ENCODE data around the gene SDC4.
A peak's percentile ranks its signal among the peaks of the same experiment; 100 is the strongest.
"Not testable (repeated sequence)": the region's sequence is repeated elsewhere in the genome, so short reads cannot be mapped to it uniquely, and the experiment has no call there.

The SDC4 gene

DNA sequence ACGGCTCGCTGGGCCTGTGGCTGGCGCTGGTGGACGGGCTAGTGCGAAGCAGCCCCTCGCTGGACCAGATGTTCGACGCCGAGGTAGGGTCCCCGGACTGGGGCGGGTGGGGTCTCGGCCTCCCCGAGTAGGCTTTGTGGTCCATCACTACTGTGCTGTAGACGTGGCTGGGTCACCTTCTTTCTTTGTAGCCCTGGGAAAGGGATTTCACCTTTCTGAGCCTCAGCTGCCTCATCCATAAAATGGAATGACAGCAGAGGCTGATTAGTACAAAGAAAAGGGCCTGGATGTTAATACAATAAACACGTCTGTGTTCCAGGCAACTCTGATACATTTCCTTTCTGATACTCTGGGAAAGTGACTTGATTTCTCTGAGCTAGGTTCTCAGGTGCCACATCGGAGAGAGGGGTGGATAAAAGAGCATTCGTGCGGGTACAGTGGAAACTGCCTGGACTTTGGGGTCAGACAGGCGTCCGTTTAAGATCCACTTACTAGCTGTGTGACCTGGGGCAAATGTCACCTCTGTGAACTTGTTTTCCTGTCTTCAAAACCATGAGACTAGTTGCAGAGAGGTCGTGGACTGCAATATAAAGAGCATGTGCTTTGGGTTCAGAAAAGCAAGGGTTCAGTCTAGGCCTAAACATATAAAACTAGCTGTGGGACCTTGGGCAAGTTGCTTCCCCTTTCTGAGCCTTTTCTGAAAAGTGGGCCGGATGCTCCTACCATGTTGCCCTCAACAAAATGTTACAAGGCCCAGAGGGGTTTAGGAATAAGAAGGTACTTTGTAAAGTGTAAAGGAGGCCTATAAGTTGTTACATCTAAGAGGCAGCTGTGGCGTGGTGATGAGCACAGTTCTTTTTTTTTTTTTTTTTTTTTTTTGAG is 15.6 kb upstream of the SDC4 start:
- no peak for DNase-seq (ENCODE audit: low read depth, low spot score)

DNA sequence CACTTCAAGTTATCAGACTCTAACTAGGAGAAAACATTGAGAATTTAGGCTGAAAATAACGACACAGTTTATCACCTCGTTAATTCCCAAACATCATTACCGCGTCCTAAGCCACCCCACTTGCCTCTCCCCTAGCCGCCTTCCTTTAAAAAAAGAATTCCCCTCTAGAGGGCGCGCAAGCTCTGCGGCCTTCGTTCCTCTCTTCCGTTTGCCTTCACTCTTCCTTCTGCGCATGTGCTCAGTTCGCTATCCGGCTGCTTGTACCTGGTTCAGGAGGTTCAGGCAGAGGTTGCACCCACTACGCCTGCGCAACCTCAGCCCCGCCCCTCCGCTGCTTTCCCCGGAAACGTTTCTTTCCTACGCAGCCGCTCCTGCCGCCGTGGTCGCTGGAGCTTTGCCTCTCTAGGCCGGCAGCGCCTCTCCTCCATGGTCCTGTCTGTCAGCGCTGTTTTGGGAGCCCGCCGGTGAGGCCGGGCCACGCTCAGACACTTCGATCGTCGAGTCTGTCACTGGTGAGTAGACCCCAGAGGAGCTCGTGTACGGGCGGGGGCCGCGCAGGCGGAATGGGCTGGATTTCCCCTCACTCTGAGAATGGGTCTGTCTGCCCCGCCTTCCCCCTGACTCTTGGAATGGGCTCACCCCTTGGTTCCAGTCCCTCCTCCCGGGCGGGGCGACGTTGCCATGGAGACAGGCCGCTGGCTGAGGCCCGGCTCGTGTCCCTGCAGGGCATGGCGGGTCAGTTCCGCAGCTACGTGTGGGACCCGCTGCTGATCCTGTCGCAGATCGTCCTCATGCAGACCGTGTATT is 14.8 kb upstream of the SDC4 start, which contains the start of gene SYS1:
SYS1 (plus strand) TSS at position 353 of the 807 bp plus-strand sequence; CDS start at position 729, 376 bp downstream.
- peak; percentile 99 for DNase-seq (ENCODE audit: low read depth, low spot score)

DNA sequence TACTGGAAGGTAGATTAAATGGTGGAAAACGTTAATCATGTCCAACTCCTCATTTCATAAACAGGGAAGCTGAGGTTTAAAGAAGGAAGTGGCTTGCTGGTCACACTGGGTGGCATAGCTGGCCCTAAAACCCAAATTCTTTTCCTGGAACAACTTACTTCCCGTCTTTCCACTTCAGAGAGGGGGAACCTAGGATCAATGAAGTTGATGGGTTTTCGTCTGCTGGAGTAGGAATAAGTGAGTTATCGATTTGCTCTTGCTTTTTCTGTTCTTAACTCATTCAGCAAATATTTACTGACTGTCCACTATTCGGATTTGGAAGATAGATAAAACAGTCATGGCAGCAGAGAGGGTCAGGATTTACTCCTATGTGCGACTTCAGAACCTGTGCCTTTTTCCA is 13.6 kb upstream of the SDC4 start:
- DNase-seq (ENCODE audit: low read depth, low spot score), result no peak

DNA sequence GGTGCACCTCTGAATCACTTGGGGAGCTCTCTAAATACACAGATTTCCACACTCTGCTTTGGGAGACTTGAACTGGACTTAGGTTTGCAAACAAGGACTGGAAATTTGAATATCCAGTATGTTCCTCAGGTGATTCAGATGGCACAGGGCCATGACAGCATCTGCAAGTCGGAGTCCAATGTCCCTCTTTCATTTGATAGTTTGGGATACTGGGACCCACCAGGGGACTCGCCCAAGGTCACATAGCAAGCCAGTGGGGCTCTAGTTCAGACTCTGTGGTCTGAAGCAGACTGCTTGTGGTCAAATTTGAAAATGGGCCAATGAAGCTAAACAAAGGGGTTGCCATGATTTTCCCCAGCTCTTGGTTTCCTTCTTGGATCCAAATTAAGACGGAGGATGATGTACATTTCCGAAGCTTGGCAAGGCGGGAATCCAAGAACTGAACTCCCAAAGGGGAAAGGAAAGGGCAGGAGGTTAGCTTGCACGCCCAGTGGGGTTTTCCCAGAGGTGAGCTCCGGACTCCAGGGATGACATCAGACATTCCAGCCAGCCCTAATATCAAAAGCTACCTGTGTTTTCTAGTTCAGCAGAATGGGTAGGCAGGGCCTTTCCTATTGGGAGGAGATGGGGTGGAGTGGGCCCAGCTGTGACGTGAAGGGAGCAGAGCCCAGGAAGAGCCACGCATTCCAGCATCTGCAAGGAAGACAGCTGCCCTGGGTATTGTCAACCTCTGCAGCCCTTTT is 11.4 kb upstream of the SDC4 start:
- DNase-seq (ENCODE audit: low read depth, low spot score), result peak; percentile 87

GRCh38 chr20:45359069-45359405 is 10.8 kb upstream of the SDC4 start:
- peak; percentile 91 for DNase-seq (ENCODE audit: low read depth, low spot score)

DNA sequence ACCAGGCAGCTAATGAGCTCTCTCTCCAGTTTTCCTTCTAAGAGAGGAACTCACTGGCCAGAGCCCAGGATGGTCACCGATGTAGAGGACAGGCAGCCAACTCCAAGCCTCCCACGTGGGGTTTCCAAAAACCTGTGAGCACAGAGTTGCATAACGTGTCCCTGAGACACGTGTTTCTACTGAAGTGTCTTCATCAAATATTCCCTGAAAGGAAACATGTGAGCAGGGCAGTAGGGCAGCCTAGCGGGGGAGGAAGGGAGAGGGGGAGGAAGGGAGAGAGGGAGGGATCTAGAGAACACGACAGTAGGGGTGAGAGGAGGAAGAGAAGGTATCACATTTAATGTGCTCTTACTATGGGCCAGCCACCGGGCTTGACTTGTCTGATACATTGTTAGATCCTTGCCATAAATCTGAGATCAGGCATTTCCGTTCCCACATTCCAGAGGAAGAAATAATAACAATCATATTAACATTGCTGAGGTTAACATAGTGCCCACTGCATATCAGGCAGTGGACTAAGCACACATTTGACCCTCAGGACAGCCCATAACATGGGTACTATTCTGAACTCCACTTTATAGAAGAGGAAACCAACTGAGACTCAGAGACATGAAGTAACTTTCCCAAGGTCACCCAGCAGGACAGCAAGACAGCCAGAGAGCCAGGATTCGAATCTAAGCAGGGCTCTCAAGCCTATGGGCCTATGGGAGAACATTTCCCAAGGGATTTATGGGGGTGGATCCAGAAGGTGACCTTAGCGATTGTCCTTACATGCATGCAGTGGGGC is 10.3 kb upstream of the SDC4 start:
- peak; percentile 72 for DNase-seq (ENCODE audit: low read depth, low spot score)

DNA sequence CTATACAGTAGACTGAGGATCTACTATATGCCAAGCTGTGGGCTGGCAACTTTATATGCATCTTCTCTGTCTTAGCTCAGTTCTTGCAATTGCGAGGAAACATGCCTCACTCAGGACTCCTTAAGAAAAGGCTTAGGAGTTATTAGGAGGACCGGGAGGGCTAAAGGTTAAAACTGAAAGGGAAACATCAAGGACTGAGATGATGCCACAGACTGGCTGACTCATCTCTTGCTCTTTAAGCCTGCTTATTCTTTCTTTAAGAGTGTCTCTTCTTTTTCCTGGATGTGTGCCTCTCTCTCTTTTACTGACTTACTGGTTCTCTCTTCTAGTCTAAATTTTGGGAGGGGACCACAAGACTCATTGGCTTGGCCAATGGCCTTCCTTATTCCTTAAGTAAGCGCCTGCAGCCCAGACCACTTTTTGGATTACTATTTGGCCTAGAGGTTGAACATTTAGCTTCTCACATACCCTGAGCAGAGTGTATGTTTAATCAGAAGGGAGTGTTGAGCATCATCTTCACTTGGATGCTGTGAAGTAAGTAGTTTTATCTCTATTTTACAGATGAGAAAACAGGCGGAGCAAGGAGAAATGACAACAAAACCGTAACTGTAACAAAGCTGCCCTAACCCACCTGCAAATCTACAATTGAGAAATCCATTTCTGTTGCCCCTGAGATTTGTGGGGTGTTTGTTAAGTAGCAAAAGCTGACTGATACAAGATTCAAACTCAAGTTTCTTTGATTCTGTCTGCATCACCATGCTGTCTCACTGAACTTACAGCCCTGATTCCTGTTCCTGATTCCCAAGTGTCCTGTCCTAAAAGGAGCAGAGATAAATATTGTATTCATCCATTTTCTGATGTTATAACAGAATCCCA is 7.2 kb upstream of the SDC4 start:
- no peak for DNase-seq (ENCODE audit: low read depth, low spot score)

DNA sequence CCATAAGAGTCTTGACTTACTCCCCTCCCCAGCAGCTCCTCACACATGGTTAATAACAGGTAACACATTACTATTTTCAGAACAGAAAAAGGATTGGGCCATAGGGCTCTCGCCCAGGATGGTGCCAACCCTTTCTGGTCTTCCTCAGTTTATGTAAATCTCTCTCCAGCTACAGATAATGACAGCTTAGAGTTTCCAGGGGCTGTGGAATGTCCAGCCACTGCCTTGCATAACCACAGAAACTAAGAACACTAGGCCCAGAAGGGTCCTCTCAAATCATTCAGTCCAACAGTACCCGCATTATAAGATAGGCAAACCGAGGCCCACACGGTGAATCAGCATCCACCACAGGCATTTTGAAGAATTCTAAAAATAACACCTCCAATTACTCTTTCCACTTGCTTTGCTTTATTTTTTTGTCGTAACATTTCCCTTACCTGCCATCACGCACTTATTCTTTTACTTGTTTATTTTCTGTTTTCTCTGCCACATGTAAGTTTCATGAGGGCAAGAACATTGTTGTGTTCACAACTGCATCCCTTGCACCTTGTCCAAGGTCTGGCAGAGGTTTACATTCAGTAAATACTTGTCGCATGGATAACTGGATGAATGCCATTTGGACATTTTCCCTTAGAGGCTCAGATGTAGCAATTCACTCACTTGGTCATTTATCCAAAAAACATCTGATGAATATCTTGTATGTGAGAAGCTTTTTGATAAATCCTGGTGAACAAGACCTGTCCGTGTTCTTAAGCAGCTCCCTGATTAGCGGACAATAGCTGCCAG is 6.4 kb upstream of the SDC4 start:
- peak; percentile 86 for DNase-seq (ENCODE audit: low read depth, low spot score)

DNA sequence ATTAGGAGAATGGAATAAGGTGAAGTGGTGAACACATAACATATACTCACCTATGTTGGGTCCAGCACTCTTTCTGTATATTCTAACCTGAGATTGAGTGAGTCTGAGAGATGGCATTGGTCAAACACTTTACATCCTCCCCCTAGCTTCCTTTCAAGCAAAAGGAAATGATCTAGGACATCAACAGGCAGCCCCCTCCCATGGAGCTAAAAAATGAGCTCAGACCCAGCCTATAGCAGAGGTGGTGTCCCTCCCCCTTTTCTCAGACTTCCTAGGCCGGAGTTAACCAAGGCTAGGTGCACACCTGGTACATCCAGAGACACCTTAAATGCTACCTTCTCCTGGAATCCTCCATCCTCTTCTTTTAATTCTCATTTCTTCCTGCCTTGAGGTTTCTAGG is 5.5 kb upstream of the SDC4 start:
- DNase-seq (ENCODE audit: low read depth, low spot score), result no peak

DNA sequence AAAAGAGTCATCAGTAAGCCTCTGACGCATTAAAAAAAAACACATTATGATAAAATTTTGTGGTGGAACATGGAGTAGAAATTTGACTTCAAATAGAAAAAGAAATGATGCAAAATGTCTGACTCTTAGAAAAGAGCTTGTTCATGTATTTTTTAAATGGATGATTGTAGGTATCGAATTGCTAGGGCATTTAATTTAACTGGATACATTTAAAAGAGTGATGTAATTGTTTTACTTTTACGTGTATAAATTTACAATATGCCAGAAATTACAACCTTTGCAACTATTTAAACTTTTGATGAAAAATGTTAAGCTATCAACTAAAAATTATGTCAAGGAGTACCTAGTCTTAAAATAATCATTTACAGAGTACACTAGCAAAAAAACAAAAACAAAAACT is 4.5 kb upstream of the SDC4 start:
- DNase-seq (ENCODE audit: low read depth, low spot score), result no peak

DNA sequence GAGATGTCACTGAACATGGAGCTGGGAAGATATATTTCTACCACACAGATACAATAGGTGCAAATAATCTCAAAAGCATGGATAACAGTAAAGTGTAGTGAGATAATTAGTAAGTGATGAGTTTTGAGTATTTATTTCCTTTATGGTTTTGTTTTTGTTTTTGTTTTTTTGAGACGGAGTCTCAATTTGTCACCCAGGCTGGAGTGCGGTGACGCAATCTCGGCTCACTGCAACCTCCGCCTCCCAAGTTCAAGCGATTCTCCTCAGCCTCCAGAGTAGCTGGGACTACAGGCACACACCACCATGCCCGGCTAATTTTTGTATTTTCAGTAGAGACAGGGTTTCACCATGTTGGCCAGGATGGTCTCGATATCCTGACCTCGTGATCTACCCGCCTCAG is 2.6 kb upstream of the SDC4 start:
- not testable (repeated sequence) for DNase-seq (ENCODE audit: low read depth, low spot score)

DNA sequence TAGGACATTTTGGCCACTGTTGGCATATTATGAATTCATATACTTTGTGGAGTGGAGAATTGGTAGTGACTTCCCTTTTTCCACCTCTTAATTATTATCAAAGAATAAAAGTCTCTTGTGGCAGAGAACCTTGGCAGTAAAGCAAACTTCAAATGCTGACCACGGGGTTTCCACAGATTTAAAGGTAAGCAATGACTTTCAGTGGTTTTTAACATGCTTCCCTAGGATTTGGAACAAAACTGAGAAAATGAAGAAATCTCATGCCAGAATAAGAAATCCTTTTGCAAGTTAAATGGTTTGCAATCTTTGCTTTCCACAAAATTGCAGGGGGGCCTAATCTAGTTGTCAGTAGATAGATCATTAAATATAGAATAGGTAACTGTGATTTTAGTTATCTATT is 2.0 kb upstream of the SDC4 start:
- DNase-seq (ENCODE audit: low read depth, low spot score), result no peak

DNA sequence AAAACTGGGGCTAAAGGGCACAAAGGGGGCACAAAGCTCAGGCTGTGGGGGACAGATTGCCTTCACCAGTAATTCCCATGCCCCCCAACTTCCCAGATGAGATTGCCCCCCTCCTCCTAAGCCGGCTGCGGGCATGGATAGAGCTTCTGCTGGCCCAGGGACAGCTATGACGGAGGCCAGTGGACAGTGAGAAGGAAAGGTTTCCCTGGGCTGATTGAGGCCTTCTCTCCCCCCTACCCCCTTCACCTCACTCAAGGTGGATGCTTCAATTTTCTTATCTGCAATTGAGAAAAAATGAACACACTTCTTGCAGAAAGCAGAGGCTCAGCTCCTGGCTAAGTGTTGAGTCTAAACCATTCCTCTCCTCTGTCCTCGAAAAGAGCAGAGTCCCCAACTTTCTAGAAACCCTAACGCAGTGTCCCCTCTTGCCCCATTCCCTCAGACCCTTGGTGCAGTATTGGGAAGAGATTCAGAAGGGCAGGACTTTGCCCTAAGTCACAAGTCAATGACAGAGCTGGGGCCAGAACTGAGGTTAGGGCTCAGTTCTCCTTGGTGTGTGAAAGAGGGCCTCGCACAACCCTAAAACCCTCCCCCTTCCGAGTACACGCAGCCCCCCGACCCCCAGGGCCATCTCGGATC is 808 bp downstream of the SDC4 start:
- no peak for DNase-seq (ENCODE audit: low read depth, low spot score)

- DNase-seq (ENCODE audit: low read depth, low spot score), result no peak
These were observed 1.4 kb downstream of the SDC4 start for GRCh38 chr20:45346851-45347250.

GRCh38 chr20:45346291-45346718 is 1.9 kb downstream of the SDC4 start:
- DNase-seq (ENCODE audit: low read depth, low spot score), result no peak

DNA sequence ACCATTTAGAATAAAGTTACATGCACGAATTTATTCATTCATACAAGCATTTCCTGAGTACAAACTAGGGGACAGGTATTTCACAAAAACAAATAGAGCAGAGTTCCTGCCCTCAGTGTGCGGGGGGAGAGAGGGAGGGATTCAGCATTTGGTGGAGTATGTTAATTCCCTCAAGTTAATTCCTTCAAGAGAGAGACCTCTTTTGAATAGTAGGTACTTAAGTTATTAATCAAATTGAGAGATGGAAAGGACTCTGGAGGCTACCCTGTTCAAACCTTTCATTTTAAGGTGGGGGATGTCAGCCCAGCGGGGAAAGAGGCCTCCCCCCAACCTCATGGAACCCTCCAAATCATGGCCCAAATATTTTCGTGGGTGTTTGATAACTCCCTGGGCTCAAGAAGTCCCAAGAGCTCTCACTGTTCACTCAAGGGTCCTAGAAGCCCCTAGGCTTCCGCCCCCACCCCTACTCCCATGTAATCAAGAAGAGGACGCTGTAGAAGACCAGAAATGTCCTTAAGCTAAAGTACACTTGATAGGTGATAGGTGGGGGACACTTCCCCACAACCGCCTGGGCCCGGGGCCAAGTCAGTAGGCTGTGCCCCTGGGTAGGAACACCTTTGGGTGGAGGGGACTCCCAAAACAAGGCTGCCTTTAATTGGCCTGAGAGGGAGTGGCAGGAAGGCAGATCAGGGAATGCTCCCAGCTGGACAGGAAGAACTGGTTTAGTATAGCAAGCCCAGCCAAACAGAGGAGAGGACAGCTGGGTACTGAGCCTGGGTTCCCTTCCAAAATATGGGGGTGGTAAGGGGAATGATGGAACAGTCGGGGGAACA is 2.9 kb downstream of the SDC4 start:
- no peak for DNase-seq (ENCODE audit: low read depth, low spot score)

GRCh38 chr20:45344168-45344860 is 3.9 kb downstream of the SDC4 start:
- DNase-seq (ENCODE audit: low read depth, low spot score), result peak; percentile 92

All from astrocyte of the hippocampus (primary cell).